ENCODE results near the gene NHS. TPM values are rescaled to one million over a fixed set of nuclear protein-coding genes. Genes with fewer than 3 reads are reported as not detected.
"Not testable (repeated sequence)": the region's sequence is repeated elsewhere in the genome, so short reads cannot be mapped to it uniquely, and the experiment has no call there.

Gene NHS
- total RNA-seq, 1 donor from 2014 or later, result 0.17 TPM

DNA sequence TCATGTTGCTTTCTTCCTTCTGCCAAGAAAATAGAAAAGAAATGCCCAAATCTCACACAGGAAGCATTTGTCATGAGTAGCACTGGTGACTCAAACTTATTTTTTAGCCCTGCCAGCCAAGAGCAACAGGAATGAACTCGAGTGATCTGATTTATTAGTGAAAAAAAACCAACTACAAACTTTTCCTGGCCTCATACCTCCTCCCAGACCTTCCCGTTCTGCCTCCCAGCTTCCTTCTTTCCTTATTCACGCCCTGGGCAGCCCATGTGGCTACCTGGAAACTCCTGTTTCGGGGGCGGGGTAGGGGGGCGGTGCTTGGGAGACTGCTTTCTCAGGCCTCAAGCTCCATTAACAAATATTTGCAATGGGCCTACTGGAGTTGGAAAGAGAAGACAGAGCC, 178.5 kb downstream of the NHS start:
- DNase-seq, result peak; percentile 59

- DNase-seq, result no peak
Measured at GRCh38 chrX:17553961-17554482, 179.0 kb downstream of the NHS start.

DNA sequence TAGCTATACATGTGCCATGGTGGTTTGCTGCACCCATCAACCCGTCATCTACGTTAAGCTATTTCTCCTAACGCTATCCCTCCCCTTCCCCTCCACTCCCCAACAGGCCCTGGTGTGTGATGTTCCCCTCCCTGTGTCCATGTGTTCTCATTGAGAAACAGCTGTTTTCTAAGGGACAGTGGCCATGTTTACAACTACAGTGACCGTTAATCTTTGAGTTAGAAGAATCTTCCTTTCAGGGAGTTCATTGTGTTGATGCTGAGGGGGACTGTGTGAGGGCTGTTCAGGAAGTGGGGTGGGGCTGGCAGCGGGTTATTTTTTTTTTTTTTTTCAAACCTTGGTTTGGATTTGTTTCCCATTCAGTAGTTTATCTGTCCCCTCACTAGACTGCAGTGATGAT, 179.9 kb downstream of the NHS start:
- DNase-seq, result no peak

- no peak for DNase-seq
Measured at GRCh38 chrX:17555846-17556245, 180.8 kb downstream of the NHS start.

DNA sequence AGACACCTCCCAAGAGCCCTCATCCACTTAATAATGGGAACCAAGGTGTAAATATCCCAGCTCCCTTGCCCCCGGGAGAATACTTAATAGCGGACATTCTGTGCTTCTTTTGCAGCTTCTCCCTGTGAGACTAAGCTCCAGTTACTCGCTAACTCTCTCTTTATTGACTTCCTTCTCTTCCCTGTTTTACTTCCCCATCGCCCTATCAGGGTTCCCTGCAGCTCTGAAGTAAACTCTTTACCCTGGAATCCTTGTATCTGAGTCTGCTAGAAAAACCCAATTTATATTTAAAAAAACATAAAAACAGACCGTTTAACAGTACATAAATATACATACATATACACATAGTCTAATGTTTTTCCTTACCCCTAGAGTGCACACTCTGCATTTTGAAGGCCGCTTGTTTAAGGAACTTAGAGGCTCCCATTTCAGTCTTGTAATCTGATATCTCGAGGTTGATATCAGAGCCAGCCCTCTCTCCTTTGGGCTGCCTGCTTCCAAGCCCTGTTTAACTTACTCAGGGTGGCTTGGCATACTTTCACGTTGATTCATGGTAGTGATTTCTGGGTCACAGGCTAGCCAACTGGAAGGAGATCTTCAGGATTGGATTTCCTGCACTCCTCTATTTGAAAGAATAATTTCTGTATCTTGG, 184.9 kb downstream of the NHS start:
- peak; percentile 4 for DNase-seq

DNA sequence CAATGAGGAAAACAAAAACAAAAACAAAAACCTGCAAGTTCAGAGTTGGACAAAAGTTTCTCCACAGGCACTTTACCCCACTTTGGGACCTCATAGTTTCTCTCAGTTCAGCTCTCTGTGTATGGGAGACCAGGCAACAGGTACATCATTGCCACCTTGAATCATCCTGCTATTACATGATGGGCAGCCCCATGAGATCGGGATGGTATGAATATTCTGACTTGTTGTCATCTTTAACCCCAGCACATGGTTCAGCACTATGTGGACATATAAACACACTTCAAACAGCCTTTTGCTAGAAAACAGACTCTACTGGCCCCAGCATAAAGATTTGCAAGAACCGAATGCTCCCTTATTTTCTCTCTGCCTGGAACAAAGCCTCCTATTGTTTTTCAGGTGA, 185.4 kb downstream of the NHS start:
- DNase-seq, result no peak

GRCh38 chrX:17563076-17563475, 188.1 kb downstream of the NHS start:
- DNase-seq, result no peak

DNA sequence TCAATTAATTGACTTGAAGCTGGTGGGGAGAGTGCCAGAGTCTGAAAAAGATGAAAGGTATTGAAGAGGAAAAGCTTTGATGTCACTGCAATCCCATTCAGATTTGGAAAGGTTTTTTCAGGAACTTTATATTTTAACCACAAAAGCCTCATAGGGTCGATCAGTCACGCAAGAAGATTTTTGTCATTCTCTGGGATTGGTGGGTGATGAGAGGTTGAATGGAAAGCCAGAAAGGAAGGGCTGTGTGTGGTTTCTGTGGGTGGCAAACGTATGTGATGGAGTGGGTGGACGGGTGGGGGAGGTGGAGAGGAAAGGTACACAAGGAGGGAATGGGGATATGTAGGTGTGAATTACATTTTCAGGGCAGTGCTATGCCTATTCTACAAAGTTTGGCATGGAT, 188.5 kb downstream of the NHS start:
- DNase-seq, result no peak

DNA sequence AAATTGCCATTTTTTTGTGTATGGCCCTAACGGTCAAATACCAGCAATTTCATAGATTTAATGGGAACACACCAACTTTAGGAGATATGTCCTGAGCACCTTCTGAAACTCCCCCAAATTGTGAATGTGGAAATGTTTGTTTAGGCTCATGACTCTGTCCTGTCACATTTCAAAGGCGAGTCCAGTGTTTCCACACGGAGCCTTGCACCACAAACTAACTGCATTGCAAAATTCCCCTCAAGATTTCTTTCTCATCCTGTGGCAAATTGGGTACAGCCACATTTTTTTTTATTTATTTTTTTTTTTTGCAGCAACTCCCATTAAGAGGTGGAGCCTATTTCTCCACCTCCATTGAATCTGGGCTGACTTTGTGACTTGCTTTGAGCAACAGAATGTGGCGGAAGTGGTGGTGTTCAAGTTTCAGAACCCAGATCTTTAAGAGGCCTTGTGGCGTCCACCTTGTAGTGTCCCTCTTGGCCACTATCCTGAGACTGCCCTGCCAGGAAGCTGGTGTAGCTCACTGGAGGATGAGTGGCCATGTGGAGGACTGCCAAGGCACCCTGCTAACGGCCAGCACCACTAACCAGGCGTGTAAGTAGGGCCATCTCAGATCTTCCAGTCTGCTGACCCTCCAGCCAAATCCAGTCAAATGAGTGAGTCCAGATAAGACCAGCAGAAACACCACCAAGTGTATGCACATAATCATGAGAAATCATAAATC, 189.8 kb downstream of the NHS start:
- no peak for DNase-seq

- no peak for DNase-seq
Measured at GRCh38 chrX:17566740-17567139, 191.7 kb downstream of the NHS start.

DNA sequence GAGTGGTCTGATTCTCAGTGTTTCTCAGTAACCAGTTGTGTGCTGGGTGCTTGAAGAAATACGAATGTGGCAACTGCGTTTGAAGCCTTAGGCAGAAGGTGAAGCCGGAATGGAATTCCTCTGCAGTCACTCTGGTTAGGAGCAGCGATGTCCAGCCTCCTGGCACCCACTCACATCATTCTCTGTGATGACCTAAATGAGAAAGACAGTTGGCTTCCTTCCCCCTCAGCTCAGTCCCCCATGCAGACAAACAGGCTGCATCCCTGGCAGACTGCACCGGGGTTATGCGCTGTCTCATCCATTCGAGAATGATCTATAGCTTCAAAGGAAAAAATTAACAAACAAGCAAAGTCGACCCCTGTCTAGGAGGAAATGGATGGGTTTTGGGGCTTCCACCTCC, 192.2 kb downstream of the NHS start:
- no peak for DNase-seq

DNA sequence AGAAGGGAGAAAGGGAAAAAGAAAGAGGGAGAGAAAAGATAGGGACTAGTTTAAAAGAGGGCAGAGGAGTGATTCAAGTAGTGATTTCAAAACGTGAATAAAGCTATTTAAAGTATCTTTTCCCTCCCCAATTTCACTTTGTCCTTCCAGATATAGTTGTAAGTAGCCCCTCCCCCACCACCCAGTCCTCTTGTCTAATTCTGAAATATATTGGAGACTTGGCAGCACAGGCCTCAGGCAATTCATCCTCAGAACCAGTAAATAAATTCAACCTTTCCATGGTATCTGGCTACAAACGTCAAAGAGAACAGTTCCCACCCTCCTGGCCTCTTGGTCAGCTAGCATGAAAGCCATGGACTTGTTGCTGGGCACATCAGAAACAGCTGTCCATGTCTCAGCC, 192.8 kb downstream of the NHS start:
- DNase-seq, result no peak

- not testable (repeated sequence) for DNase-seq
Measured at GRCh38 chrX:17568804-17569203, 193.8 kb downstream of the NHS start.

- no peak for DNase-seq
Measured at GRCh38 chrX:17579026-17579425, 204.0 kb downstream of the NHS start.

DNA sequence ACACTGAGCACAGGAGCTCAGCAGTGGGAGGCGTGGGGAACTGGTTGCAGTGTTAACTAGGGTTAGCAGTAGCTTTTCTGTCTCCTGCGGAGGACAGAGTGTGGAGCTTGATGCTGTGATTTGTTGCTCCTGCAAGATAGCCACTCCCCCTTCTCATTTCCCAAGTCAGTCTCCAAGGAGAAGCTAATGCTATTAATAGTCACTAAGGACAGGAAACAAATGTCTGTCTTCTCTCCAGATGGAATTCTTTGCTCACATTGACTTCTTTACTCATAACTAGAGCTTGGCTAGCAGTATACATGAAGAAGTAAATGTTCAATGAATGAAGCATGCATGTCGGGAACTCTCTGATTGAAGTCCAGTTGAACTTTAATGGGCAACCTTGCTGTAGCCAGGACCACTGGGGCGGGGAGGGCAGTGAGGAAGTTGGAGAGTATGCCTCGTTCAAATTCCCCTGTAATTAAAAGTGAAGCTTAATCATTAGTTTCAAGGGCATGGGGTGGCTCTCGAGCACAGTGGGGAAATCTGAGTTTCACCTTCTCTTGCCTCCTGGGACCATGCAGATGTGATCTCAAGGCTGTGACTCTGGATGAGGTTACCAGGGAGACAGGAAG, 205.6 kb downstream of the NHS start:
- peak; percentile 44 for DNase-seq

GRCh38 chrX:17581641-17582040, 206.6 kb downstream of the NHS start:
- DNase-seq, result no peak

GRCh38 chrX:17584248-17584681, 209.3 kb downstream of the NHS start:
- DNase-seq, result no peak

DNA sequence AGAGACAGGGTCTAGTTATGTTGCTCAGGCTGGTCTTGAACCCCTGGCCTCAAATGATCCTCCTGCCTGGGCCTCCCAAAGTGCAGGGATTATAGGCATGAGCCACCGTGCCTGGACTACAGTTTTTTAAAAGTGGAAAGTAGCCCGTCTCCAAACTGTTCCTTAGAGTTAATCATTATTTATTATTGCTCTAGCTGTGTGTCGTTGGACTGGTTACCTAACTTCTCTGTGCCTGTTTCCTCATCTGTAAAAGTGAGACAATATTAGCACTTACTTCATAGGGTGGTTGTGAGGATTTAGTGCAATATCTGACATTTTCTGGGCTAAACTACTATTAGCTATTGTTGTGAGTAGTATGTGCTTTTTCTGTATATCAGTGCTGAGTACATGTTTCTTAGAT, 210.0 kb downstream of the NHS start:
- DNase-seq, result no peak

DNA sequence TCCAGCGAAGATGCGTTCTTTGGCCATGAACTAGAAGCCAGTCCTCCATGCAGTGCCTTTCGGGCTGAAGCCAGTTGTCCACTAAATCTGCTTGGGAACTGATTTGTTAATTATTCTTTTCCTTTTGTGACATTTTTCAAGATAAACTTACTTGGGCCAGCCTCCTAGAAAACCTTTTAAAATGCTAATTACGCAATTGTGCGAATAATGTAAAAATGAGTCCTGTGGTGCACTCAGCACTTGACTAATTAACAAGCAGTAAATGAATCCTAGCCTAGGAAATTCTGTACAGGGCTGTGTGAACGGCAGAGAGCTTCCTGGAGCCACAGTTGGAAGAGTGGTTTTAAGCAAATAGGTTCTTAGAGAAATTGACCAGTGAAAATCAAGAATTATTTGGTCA, 212.4 kb downstream of the NHS start:
- DNase-seq, result no peak

GRCh38 chrX:17588303-17588702, 213.3 kb downstream of the NHS start:
- DNase-seq, result no peak

DNA sequence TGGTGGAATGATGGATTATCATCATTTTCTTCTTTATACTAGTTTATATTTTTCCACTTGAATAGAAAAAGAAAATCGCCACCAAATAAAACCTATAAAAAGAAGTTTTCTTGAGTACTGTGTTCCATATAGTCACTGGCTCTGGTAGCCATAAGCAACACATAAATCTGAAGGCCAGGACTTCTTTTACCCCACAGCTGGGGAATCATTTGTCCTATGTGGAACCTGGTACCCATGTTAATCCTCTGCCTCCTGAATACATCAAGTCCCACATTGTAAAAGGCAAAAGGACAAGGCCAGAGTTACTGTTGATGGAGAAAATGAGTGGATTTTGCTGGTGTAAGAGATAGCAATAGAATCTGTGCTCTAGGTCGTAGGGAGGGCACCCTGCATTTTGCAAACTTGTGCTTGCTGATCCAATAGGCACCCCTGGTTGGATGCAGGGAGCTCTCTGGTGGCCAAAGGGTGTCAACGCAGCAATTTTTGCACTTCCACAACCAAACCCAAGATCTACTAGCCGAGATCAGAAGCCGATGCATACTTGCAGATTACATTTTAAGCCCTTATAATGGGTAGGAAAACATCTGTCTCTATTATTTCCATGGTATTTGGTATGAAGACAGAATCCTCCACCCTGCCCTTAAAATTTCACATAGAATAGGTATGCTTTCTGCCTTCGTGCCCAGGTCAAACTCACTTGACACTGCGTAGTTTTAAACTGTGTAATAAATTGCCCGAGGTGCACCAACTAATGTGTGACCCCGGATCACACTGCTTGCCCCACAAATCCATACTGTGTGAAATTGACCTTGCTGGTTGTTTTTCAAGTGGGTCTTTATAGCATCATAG, 216.1 kb downstream of the NHS start:
- DNase-seq, result peak; percentile 77

DNA sequence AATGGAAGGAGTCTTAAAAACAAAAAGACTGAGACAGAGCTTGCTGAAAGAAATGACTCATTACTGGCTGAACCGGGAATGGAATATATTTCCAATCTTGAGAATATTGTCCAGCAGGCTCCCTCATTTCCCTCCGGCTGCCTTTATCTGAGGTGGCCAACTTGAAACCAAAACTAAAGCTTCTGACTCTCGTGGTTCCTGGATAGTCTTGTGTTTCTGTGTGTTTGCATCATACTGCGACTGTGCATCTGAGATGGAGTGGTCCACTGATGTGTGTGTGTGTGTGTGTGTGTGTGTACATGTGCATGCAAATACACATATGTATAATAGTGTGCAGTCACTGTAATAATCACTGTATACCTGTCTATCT, 216.7 kb downstream of the NHS start:
- peak; percentile 72 for DNase-seq

DNA sequence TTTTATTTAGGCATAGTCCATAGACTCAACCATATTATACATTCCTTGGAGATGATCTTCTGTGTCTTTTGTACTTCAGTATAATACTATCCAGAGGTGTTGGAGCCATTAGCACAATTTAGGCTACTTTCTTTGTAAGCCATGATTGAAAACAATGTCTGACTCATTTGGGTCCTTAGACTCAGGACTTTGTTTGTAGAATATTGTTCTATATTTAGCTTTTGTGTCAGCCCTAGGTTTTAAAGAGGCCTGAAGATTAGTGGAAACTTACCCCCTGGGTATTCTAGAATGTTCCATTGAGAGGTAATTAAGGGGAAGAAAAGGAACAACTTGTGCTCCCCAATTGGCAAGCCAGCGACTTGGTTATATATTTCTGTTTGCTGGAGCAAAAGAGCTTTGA, 217.1 kb downstream of the NHS start:
- peak; percentile 58 for DNase-seq

Data from dermis blood vessel endothelial cell (primary cell).